Mesothelial cell of epicardium (in vitro differentiated cells): Measurements from ENCODE around the gene CAPN15. TPM values are rescaled to one million over a fixed set of nuclear protein-coding genes. Genes with fewer than 3 reads are reported as not detected.

Experiments used
- DNase-seq, 2 experiments: peaks; one replicate each; pipeline ENCODE4 v3.0.0; 2021; ENCODE audit warnings: low spot score in 2 of 2; ENCODE audit not compliant: unreplicated experiment in 2 of 2
- H3K27ac Mint-ChIP-seq: 2 replicates; pipeline ENCODE4 v1.8.0; 2021; ENCODE audit warnings: mixed read lengths
- H3K27me3 Mint-ChIP-seq: 2 replicates; pipeline ENCODE4 v1.8.0; 2021; ENCODE audit warnings: low read depth, mixed read lengths
- H3K36me3 Mint-ChIP-seq: 2 replicates; pipeline ENCODE4 v1.8.0; 2021; ENCODE audit warnings: mixed read lengths
- H3K4me1 Mint-ChIP-seq: 2 replicates; pipeline ENCODE4 v1.8.0; 2021; ENCODE audit warnings: mixed read lengths
- H3K4me3 Mint-ChIP-seq: 2 replicates; pipeline ENCODE4 v1.8.0; 2021; ENCODE audit warnings: mild to moderate bottlenecking, moderate library complexity, mixed read lengths
- H3K9me3 Mint-ChIP-seq: 2 replicates; pipeline ENCODE4 v1.8.0; 2021; ENCODE audit warnings: mixed read lengths
- total RNA-seq: library from RNA; stranded (reverse); gene quantifications from 3 replicates; pipeline ENCODE4 v1.2.1, GENCODE V29; 2021
- TF ChIP-seq, protein P1 (sequence below): fragments of 200-600 bp; sonication (generic); IDR thresholded peaks from one replicate; pipeline ENCODE4 v1.5.0; 2021; ENCODE audit warnings: antibody characterized with exemption; ENCODE audit not compliant: unreplicated experiment

CAPN15 gene
- total RNA-seq, 1 donor from 2014 or later = 49.1 TPM

DNA sequence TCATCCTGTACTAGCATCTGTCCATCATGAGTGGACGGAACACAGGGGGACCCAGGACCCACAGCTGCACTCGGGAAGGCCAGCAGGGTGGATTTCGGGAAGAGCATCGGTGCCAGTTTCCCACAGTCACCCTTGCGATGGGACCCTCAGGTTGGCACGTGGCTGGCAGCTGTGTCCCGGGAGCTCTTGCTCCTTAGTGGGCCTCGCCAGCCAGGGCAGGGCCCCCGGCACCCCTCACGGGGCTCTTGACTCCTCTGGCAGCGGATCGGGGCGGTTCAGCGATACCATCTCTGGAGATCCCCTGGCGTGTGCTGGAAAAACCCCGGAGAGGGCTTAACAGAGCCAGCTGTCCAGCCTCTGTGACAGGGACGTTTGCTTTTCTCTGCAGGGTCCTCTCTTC lies 9.2 kb downstream of the CAPN15 start:
- no peak for DNase-seq
- H3K4me1 Mint-ChIP-seq = no peaks in the 10 kb centered on the region
- no peak overlapping the region for H3K27ac Mint-ChIP-seq
- no peaks in the 10 kb centered on the region for H3K27me3 Mint-ChIP-seq
- TF ChIP-seq, protein P1, sequence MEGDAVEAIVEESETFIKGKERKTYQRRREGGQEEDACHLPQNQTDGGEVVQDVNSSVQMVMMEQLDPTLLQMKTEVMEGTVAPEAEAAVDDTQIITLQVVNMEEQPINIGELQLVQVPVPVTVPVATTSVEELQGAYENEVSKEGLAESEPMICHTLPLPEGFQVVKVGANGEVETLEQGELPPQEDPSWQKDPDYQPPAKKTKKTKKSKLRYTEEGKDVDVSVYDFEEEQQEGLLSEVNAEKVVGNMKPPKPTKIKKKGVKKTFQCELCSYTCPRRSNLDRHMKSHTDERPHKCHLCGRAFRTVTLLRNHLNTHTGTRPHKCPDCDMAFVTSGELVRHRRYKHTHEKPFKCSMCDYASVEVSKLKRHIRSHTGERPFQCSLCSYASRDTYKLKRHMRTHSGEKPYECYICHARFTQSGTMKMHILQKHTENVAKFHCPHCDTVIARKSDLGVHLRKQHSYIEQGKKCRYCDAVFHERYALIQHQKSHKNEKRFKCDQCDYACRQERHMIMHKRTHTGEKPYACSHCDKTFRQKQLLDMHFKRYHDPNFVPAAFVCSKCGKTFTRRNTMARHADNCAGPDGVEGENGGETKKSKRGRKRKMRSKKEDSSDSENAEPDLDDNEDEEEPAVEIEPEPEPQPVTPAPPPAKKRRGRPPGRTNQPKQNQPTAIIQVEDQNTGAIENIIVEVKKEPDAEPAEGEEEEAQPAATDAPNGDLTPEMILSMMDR = no peak
- no peaks in the 10 kb centered on the region for H3K9me3 Mint-ChIP-seq
- H3K4me3 Mint-ChIP-seq = no peak overlapping the region
- H3K36me3 Mint-ChIP-seq = peaks cover 7% of the 10 kb centered on the region

DNA sequence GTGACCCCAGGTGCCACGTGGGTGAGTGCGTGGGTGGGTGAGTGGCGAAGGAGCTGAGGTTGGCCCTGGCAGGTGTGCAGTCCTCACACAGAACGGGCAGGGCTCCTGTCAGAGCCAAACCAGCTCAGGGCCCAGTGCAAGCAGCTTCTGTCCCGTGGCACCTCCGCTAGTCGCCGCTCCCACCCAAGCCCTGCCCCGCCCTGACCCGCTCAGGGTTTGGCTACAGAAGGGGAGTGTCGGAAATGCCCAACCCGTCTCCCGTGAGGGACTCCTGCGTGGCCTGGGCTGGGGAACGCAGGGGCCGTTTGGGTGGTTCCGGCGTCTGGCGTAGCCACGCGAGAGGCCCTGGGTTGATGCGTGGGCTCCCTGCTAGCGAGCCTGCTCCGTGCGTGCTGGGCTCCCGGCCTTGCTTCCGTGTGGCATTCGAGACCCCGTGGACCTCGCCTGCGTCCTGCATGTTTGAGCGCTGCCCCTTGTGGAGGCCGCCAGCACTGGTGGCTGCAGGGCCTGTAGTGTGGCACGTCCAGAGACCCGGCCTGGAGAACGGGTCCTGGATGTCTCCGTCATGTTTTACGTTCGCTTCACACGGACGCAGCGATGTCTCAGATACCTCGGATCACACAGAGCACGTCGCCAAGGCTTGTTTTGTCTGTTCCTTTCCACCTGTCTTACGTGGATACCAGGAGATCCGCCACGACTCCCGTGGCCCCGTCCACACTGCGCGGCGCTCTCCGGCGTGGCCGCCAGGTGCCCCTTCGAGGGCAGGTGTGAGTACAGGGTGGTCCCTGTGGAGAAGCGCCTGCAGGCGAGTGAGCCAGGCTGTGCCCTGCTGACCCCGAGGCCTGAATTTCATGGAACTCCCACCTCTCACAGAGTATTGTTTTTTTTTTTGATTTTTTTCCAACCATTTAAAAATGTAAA lies 10.2 kb downstream of the CAPN15 start:
- Mint-ChIP-seq H3K36me3 (peaks cover 7% of the 10 kb centered on the region), H3K4me3 (no peak overlapping the region), H3K9me3 (no peaks in the 10 kb centered on the region), H3K4me1 (no peaks in the 10 kb centered on the region), H3K27me3 (no peaks in the 10 kb centered on the region), H3K27ac (no peak overlapping the region)
- TF ChIP-seq, protein P1 = no peak
- no peak for DNase-seq

DNA sequence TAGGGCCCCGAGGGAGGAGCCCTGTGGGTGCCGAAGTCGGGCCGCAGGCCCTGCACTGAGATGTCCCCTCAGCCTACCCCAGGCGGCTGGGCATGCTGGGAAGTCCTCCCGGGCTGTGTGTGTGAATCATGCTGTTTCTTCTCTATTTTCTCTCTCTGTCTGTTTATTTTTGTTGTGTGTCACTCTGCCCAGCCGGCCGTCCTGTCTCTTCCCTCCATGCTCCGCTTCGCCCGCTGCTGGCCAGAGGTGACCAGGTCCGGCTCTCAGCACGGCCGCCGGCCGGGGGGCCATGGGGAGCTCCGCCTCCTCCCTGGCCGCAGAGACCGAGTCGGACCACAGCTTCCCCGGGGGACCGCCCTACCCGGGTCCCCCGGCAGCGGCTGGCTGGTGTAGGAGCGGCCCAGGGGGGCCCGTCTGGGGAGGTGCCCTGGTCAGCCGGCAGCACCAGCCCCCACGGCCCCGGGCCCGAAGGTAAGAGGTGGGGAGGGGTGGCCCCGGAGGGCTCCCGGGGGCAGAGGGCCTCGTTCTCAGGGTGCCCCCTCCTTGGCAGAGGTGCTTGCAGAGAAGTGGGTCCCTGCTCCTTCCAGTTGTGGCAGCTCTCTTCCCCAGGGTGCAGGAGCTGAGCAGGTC lies 12.5 kb downstream of the CAPN15 start:
- Mint-ChIP-seq H3K27me3 (no peaks in the 10 kb centered on the region), H3K9me3 (no peaks in the 10 kb centered on the region), H3K4me3 (no peak overlapping the region), H3K27ac (no peak overlapping the region), H3K36me3 (peaks cover 7% of the 10 kb centered on the region), H3K4me1 (no peaks in the 10 kb centered on the region)
- TF ChIP-seq, protein P1 = no peak
- no peak for DNase-seq

DNA sequence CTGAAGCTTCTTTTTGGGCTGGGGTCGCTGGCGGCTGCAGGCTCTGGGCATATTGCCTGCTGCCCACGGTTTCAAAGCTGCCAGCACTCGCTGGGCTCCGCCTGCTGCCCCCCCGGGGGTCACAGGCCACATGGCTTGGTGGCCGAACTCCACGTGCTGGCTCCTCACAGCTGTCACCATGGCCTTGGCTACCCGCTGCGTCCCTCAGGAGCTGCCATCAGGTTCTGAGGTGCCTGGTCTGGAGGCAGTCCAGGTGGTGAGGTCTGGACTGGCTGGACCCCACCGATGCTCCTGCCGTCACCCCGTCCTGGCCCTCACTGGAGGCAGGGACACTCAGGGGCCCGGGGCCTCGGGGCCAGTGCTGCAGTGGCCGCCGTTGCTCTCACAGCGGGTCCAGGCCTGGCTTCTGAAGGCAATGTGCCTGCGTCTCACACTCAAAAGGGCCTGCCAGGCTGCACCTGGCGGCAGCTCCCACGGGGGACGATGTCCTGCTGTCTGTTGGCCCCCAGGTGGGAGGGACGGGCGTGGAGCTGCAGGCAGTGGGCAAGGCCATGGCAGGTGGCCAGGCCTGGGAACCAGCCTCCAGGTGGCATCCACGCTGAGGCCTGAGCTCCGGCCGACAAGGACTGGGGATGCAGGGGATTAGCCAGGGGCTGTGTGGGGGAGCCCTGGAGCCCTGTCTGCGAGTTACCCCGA lies 13.3 kb downstream of the CAPN15 start:
- Mint-ChIP-seq H3K27ac (no peak overlapping the region), H3K36me3 (peaks cover 7% of the 10 kb centered on the region), H3K27me3 (no peaks in the 10 kb centered on the region), H3K9me3 (no peaks in the 10 kb centered on the region), H3K4me3 (no peak overlapping the region), H3K4me1 (no peaks in the 10 kb centered on the region)
- TF ChIP-seq, protein P1 = no peak
- DNase-seq = no peak

DNA sequence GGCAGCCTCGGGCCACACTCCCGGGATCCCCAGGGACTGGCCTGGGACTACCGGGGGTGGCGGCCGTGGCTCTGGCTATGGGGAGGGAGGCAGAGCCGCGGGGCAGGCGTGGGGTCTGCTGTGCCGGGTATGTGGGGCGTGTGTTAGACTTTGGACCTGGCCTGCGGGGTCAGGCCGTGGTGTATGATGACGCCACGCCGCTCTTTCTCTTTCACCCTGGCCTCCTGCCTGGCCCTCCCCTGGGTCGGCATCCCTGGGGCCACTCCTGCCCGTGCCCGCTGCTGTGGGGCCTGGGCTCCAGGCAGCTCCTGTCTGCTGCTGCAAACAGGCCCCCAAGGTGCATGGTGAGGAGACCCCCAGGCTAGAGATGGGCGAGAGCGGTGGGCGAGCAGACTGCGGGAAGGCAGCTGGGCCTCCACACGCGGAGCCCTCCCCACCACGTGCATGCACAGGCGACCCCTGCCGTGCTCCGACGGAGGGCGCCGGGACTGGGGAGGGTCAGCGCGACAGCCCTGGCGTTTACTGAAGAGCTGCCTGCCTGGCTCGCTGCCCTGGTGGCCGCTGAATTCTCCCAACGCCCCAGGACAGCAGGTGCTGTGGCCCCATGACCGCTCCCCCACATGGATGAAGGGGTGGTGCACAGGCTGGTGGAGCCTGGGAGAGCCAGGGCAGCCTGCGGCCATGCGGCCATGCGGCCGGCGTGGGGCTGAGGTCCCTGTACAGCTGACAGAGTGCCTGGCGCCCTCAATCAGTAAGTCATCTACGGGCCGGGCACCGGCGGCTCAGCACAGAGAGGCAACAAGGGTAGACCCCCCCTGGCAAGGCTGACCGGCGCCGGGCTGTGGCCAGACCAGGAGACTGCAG lies 16.0 kb downstream of the CAPN15 start:
- TF ChIP-seq, protein P1 = no peak
- H3K4me3 Mint-ChIP-seq = no peak overlapping the region
- peaks cover 3% of the 10 kb centered on the region for H3K36me3 Mint-ChIP-seq
- H3K27ac Mint-ChIP-seq = no peak overlapping the region
- no peaks in the 10 kb centered on the region for H3K4me1 Mint-ChIP-seq
- H3K27me3 Mint-ChIP-seq = no peaks in the 10 kb centered on the region
- H3K9me3 Mint-ChIP-seq = no peaks in the 10 kb centered on the region
- no peak for DNase-seq
